GM06990 (cell line): ENCODE results near the gene MMRN2.

Experiments
- DNase-seq: peaks from one replicate; pipeline ENCODE4 v3.0.0-alpha.2; 2011; ENCODE audit not compliant: insufficient read length; ENCODE audit errors: extremely low read depth
- H3K27me3 ChIP-seq: replicated peaks from 2 replicates; pipeline ENCODE4 v1.6.0; 2011; ENCODE audit warnings: low read length; ENCODE audit not compliant: control insufficient read depth, insufficient read depth
- H3K36me3 ChIP-seq: 2 replicates; pipeline ENCODE4 v1.5.1; 2011; ENCODE audit warnings: low read length; ENCODE audit not compliant: control insufficient read depth, insufficient read depth
- H3K4me3 ChIP-seq: replicated peaks from 2 replicates; pipeline ENCODE4 v1.5.1; 2011; ENCODE audit warnings: low read depth, mild to moderate bottlenecking, control low read depth, low read length
- CTCF ChIP-seq: IDR thresholded peaks from 2 replicates; pipeline ENCODE4 v1.5.1; 2011; ENCODE audit warnings: low read length, control low read depth, mild to moderate bottlenecking, inconsistent platforms; ENCODE audit not compliant: insufficient read depth, poor library complexity, severe bottlenecking

The MMRN2 gene

GRCh38 chr10:86970162-86970981 is 13.0 kb upstream of the MMRN2 start:
- TF ChIP-seq CTCF, result no peak
- Histone ChIP-seq H3K36me3 (no peaks in the 10 kb centered on the region), H3K27me3 (no peaks in the 10 kb centered on the region), H3K4me3 (peak overlapping the region; percentile 67)
- peak; percentile 21 for DNase-seq

GRCh38 chr10:86969421-86970041 is 12.1 kb upstream of the MMRN2 start:
- no peak overlapping the region for H3K4me3 ChIP-seq
- TF ChIP-seq CTCF, result no peak
- H3K27me3 ChIP-seq, result no peaks in the 10 kb centered on the region
- H3K36me3 ChIP-seq, result no peaks in the 10 kb centered on the region
- DNase-seq, result peak; percentile 6

- no peak for DNase-seq
- no peak for TF ChIP-seq CTCF
- no peaks in the 10 kb centered on the region for H3K36me3 ChIP-seq
- H3K4me3 ChIP-seq, result no peak overlapping the region
- no peaks in the 10 kb centered on the region for H3K27me3 ChIP-seq
These were observed 11.6 kb upstream of the MMRN2 start for GRCh38 chr10:86968994-86969355.

GRCh38 chr10:86968271-86968993 is 11.0 kb upstream of the MMRN2 start, which contains the start of gene ADIRF:
Gene ADIRF, plus strand, starts transcription at chr10:86968482. Its CDS starts 63 bp downstream, at chr10:86968545.
- Histone ChIP-seq H3K4me3 (no peak within 1 kb of the TSS), H3K27me3 (no peaks in the 10 kb centered on the region), H3K36me3 (no peaks in the 10 kb centered on the region)
- peak; percentile 14 for DNase-seq
- TF ChIP-seq CTCF, result no peak

- Histone ChIP-seq H3K4me3 (no peak overlapping the region), H3K27me3 (no peaks in the 10 kb centered on the region), H3K36me3 (no peaks in the 10 kb centered on the region)
- DNase-seq, result peak; percentile 6
- TF ChIP-seq CTCF, result no peak
These were observed 10.1 kb upstream of the MMRN2 start for GRCh38 chr10:86967481-86967941.
